Panc1 (cell line): Measurements from ENCODE around the gene ZFHX3. TPM values are rescaled to one million over a fixed set of nuclear protein-coding genes. Genes with fewer than 3 reads are reported as not detected.

Experiments used
- ATAC-seq: fragments of 200-7000 bp; cut with Tn5 transposase; 2 replicates; pipeline ENCODE4 v1.9.1; 2020; ENCODE audit warnings: mild to moderate bottlenecking, moderate library complexity
- BruUV-seq: library from RNA; stranded (reverse); fragments of 400-500 nt; replicated peaks from 2 replicates; lab custom pipeline; 2021; lab: Mats Ljungman, UMichigan
- CTCF ChIA-PET: fragments of 300-600 bp; sonication (Branson Sonifier 250); formaldehyde crosslinking; loops from one replicate; lab custom pipeline; 2022; ENCODE audit warnings: antibody characterized with exemption; lab: Charles Lee
- POLR2A ChIA-PET: fragments of 300-600 bp; sonication (Branson Sonifier 250); formaldehyde crosslinking; loops from one replicate; lab custom pipeline; 2022; ENCODE audit warnings: antibody characterized with exemption; lab: Charles Lee
- DNase-seq: peaks from one replicate; pipeline ENCODE4 v3.0.0-alpha.2; 2010; ENCODE audit warnings: low read depth, low spot score
- H3K27ac ChIP-seq: 2 replicates; pipeline ENCODE4 v1.5.1; 2011; ENCODE audit warnings: mild to moderate bottlenecking, low read length, inconsistent platforms
- H3K27me3 ChIP-seq: fragments of 200-500 bp; sonication (Bioruptor generic); 2 replicates; pipeline ENCODE4 v1.6.0; 2014; ENCODE audit warnings: low read length, inconsistent platforms; ENCODE audit not compliant: control insufficient read depth, insufficient read depth
- H3K36me3 ChIP-seq: fragments of 200-500 bp; sonication (Bioruptor generic); 2 replicates; pipeline ENCODE4 v1.5.1; 2014; ENCODE audit warnings: inconsistent platforms, mild to moderate bottlenecking, low read length, moderate library complexity; ENCODE audit not compliant: control insufficient read depth, insufficient read depth
- H3K4me1 ChIP-seq: 2 replicates; pipeline ENCODE4 v1.5.1; 2011; ENCODE audit warnings: inconsistent platforms, mild to moderate bottlenecking, low read length, moderate library complexity; ENCODE audit not compliant: control insufficient read depth, insufficient read depth
- H3K4me3 ChIP-seq, 2 experiments: 2 replicates each; pipeline ENCODE4 v1.5.1; 2011 to 2012; ENCODE audit warnings: low read depth in 2 of 2, low read length in 2 of 2, mild to moderate bottlenecking in 2 of 2, inconsistent platforms in 1 of 2, moderate library complexity in 1 of 2
- H3K9me3 ChIP-seq: fragments of 200-500 bp; sonication (Bioruptor generic); 2 replicates; pipeline ENCODE4 v1.5.1; 2014; ENCODE audit warnings: low read depth, mild to moderate bottlenecking, inconsistent platforms, low read length, moderate library complexity; ENCODE audit not compliant: control insufficient read depth, insufficient read depth
- CTCF ChIP-seq: fragments of 450-650 bp; IDR thresholded peaks from 2 replicates; pipeline ENCODE4 v1.5.1; 2017; ENCODE audit warnings: mild to moderate bottlenecking
- POLR2AphosphoS5 ChIP-seq: IDR thresholded peaks from 2 replicates; pipeline ENCODE4 v1.6.1; 2012; ENCODE audit warnings: mild to moderate bottlenecking, low read depth, low read length, moderate library complexity
- SIN3A ChIP-seq: IDR thresholded peaks from 2 replicates; pipeline ENCODE4 v1.6.1; 2012; ENCODE audit warnings: low read depth, mild to moderate bottlenecking, low read length, moderate library complexity, borderline replicate concordance; ENCODE audit not compliant: insufficient read depth
- TCF7L2 ChIP-seq: IDR thresholded peaks from 2 replicates; pipeline ENCODE4 v1.6.1; 2011; ENCODE audit warnings: mild to moderate bottlenecking, low read depth, low read length, inconsistent platforms
- in situ Hi-C: cut with HindIII; loops from 2 replicates; pipeline ENCODE4 v1.10.0; 2016; ENCODE audit warnings: low sequenced_read_pairs, low pct_unique_long_range_greater_than_20kb
- intact Hi-C: fragments of 100-400 bp; cut with micrococcal nuclease; formaldehyde crosslinking; loops from one replicate; pipeline ENCODE4 v1.10.0; 2022; ENCODE audit not compliant: unreplicated experiment
- total RNA-seq: library from RNA; stranded (reverse); gene quantifications from one replicate; pipeline ENCODE4 v1.2.1, GENCODE V29; 2021; ENCODE audit not compliant: unreplicated experiment
- TF ChIP-seq, protein P1 (sequence below), 2 experiments: IDR thresholded peaks; 2 replicates each; pipeline ENCODE4 v1.6.1; 2011 to 2012; ENCODE audit warnings: low read depth in 2 of 2, control low read depth in 1 of 2, low read length in 1 of 2, mild to moderate bottlenecking in 1 of 2, moderate library complexity in 1 of 2; ENCODE audit not compliant: insufficient read depth in 1 of 2

Gene ZFHX3
- total RNA-seq, 1 experiment from 2014 or later, result 7.1 TPM

GRCh38 chr16:72942021-72942420, 105.9 kb downstream of the ZFHX3 start:
- intact Hi-C loops, result no loop called here
- DNase-seq, result no peak
- H3K27me3 ChIP-seq, result no peaks in the 10 kb centered on the region
- ChIA-PET POLR2A (no interaction called here), CTCF (no interaction called here)
- in situ Hi-C loops, result no loop called here
- no peak overlapping the region for H3K4me3 ChIP-seq
- H3K9me3 ChIP-seq, result no peaks in the 10 kb centered on the region
- TF ChIP-seq CTCF (no peak), POLR2AphosphoS5 (no peak), SIN3A (no peak)
- no peaks in the 10 kb centered on the region for H3K36me3 ChIP-seq
- H3K4me1 ChIP-seq, result no peaks in the 10 kb centered on the region
- ATAC-seq, result no peak
- H3K27ac ChIP-seq, result no peak overlapping the region
- no TSS peak for BruUV-seq

GRCh38 chr16:72940886-72941285, 107.0 kb downstream of the ZFHX3 start:
- no TSS peak for BruUV-seq
- Histone ChIP-seq H3K4me1 (no peaks in the 10 kb centered on the region), H3K27ac (no peak overlapping the region), H3K27me3 (no peaks in the 10 kb centered on the region), H3K9me3 (no peaks in the 10 kb centered on the region), H3K4me3 (no peak overlapping the region), H3K36me3 (no peaks in the 10 kb centered on the region)
- CTCF ChIA-PET, result no interaction called here
- ATAC-seq (no peak), DNase-seq (no peak)
- intact Hi-C loops (no loop called here), in situ Hi-C loops (no loop called here)
- TF ChIP-seq TCF7L2 (no peak), SIN3A (no peak), POLR2AphosphoS5 (no peak), CTCF (no peak)
- TF ChIP-seq, protein P1, sequence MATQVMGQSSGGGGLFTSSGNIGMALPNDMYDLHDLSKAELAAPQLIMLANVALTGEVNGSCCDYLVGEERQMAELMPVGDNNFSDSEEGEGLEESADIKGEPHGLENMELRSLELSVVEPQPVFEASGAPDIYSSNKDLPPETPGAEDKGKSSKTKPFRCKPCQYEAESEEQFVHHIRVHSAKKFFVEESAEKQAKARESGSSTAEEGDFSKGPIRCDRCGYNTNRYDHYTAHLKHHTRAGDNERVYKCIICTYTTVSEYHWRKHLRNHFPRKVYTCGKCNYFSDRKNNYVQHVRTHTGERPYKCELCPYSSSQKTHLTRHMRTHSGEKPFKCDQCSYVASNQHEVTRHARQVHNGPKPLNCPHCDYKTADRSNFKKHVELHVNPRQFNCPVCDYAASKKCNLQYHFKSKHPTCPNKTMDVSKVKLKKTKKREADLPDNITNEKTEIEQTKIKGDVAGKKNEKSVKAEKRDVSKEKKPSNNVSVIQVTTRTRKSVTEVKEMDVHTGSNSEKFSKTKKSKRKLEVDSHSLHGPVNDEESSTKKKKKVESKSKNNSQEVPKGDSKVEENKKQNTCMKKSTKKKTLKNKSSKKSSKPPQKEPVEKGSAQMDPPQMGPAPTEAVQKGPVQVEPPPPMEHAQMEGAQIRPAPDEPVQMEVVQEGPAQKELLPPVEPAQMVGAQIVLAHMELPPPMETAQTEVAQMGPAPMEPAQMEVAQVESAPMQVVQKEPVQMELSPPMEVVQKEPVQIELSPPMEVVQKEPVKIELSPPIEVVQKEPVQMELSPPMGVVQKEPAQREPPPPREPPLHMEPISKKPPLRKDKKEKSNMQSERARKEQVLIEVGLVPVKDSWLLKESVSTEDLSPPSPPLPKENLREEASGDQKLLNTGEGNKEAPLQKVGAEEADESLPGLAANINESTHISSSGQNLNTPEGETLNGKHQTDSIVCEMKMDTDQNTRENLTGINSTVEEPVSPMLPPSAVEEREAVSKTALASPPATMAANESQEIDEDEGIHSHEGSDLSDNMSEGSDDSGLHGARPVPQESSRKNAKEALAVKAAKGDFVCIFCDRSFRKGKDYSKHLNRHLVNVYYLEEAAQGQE (IDR thresholded peaks at IDR 0.05; ENCODE audit: insufficient read depth in 1 of 2, low read depth in 2 of 2, low read length in 1 of 2), result no peak
- POLR2A ChIA-PET, result no interaction called here
